GM12878 (cell line): ENCODE results near the gene RAB26. TPM values are rescaled to one million over a fixed set of nuclear protein-coding genes. Genes with fewer than 3 reads are reported as not detected.

Experiments
- ATAC-seq: fragments of 200-7000 bp; cut with Tn5 transposase; 3 replicates; pipeline ENCODE4 v1.9.1; 2020; ENCODE audit warnings: mild to moderate bottlenecking, moderate library complexity
- BruUV-seq: library from RNA; stranded (reverse); fragments of 400-500 nt; replicated peaks from 2 replicates; lab custom pipeline; 2021; lab: Mats Ljungman, UMichigan
- CTCF ChIA-PET: fragments of 300-600 bp; sonication (Branson Sonifier 250); formaldehyde crosslinking; extraction: SDS; loops from one replicate; lab custom pipeline; 2021; ENCODE audit warnings: inconsistent platforms; lab: Yijun Ruan, JAX
- POLR2A ChIA-PET: fragments of 350-600 bp; formaldehyde crosslinking; extraction: SDS; loops from one replicate; lab custom pipeline; 2021; ENCODE audit warnings: inconsistent platforms; lab: Charles Lee
- RAD21 ChIA-PET: fragments of 300-600 bp; sonication (Branson Sonifier 250); formaldehyde crosslinking; loops from one replicate; lab custom pipeline; 2023; ENCODE audit warnings: antibody characterized with exemption; ENCODE audit not compliant: unreplicated experiment; lab: Charles Lee
- SMC1A ChIA-PET: fragments of 300-600 bp; sonication (Branson Sonifier 250); formaldehyde crosslinking; loops from one replicate; lab custom pipeline; 2023; ENCODE audit not compliant: unreplicated experiment, uncharacterized antibody; lab: Charles Lee
- DNase-seq: peaks from one replicate; pipeline ENCODE4 v3.0.0-alpha.2; 2011; ENCODE audit warnings: low read depth, low spot score
- FAIRE-seq: peaks from 3 replicates; lab custom pipeline; 2011; peaks lifted over from hg19 to GRCh38; lab: Jason Lieb, UNC
- H2AFZ ChIP-seq: 2 replicates; pipeline ENCODE4 v1.6.0; 2011; ENCODE audit warnings: low read depth, low read length, control low read depth; ENCODE audit not compliant: control insufficient read depth
- H3K27ac ChIP-seq: 2 replicates; pipeline ENCODE4 v1.5.1; 2011; ENCODE audit warnings: control low read depth; ENCODE audit not compliant: control insufficient read depth, insufficient read depth
- H3K27me3 ChIP-seq, 2 experiments: replicated peaks in 1 of 2; 2 replicates each; pipeline versions ENCODE4 v1.6.0 to v1.6.1; 2011; ENCODE audit warnings: low read length in 1 of 2; ENCODE audit not compliant: control insufficient read depth in 2 of 2, insufficient read depth in 2 of 2
- H3K36me3 ChIP-seq, 2 experiments: 2 replicates each; pipeline ENCODE4 v1.5.1; 2011; ENCODE audit warnings: low read length in 1 of 2; ENCODE audit not compliant: control insufficient read depth in 2 of 2, insufficient read depth in 2 of 2
- H3K4me1 ChIP-seq: 2 replicates; pipeline ENCODE4 v1.6.1; 2011; ENCODE audit warnings: mild to moderate bottlenecking, low read length, moderate library complexity, mixed read lengths; ENCODE audit not compliant: control insufficient read depth, insufficient read depth
- H3K4me2 ChIP-seq: 2 replicates; pipeline ENCODE4 v1.6.0; 2011; ENCODE audit warnings: control low read depth; ENCODE audit not compliant: control insufficient read depth, insufficient read depth
- H3K4me3 ChIP-seq: fragments of 200-600 bp; sonication (generic); 2 replicates; pipeline ENCODE4 v1.5.1; 2016
- H3K79me2 ChIP-seq: 2 replicates; pipeline ENCODE4 v1.6.0; 2011; ENCODE audit warnings: low read length; ENCODE audit not compliant: control insufficient read depth, insufficient read depth
- H3K9ac ChIP-seq: 2 replicates; pipeline ENCODE4 v1.8.0; 2011; ENCODE audit warnings: low read length, control low read depth, mixed read lengths; ENCODE audit not compliant: control insufficient read depth, insufficient read depth
- H3K9me3 ChIP-seq: replicated peaks from 3 replicates; pipeline ENCODE4 v1.5.1; 2011; ENCODE audit warnings: mild to moderate bottlenecking, low read length; ENCODE audit not compliant: control insufficient read depth, insufficient read depth
- H4K20me1 ChIP-seq: 2 replicates; pipeline ENCODE4 v1.6.0; 2011; ENCODE audit not compliant: control insufficient read depth, insufficient read depth
- ATF3 ChIP-seq: IDR thresholded peaks from 2 replicates; pipeline ENCODE4 v1.6.1; 2011; ENCODE audit warnings: low read depth, mild to moderate bottlenecking, low read length, moderate library complexity, borderline replicate concordance; ENCODE audit errors: extremely low read depth
- CEBPZ ChIP-seq: fragments of 150-350 bp; IDR thresholded peaks from 2 replicates; pipeline ENCODE4 v1.6.1; 2016; ENCODE audit warnings: low read depth, low read length
- CTCF ChIP-seq, 3 experiments: IDR thresholded peaks in 2 of 3; conservative IDR thresholded peaks in 1 of 3; 2 replicates each; pipeline ENCODE4 v1.5.1; 2011; ENCODE audit warnings: low read depth in 3 of 3, low read length in 3 of 3, mild to moderate bottlenecking in 3 of 3, control low read depth in 2 of 3, moderate library complexity in 2 of 3, inconsistent platforms in 1 of 3, mixed read lengths in 1 of 3; ENCODE audit not compliant: control insufficient read depth in 2 of 3, insufficient read depth in 1 of 3; ENCODE audit errors: extremely low read depth in 1 of 3
- GATAD2B ChIP-seq: fragments of 450-650 bp; conservative IDR thresholded peaks from 2 replicates; pipeline ENCODE4 v1.6.1; 2017; ENCODE audit warnings: low read depth, mild to moderate bottlenecking, moderate library complexity
- KDM1A ChIP-seq: fragments of 200-600 bp; sonication (generic); IDR thresholded peaks from 2 replicates; pipeline ENCODE4 v1.6.1; 2016; ENCODE audit warnings: borderline replicate concordance
- MYC ChIP-seq: IDR thresholded peaks from 2 replicates; pipeline ENCODE4 v1.6.1; 2011; ENCODE audit warnings: mild to moderate bottlenecking, low read length, moderate library complexity, inconsistent platforms; ENCODE audit not compliant: insufficient read depth, insufficient replicate concordance, insufficient read length, severe bottlenecking
- NBN ChIP-seq: fragments of 450-650 bp; IDR thresholded peaks from 2 replicates; pipeline ENCODE4 v1.6.1; 2016
- RELA ChIP-seq: fragments of 450-650 bp; IDR thresholded peaks from 2 replicates; pipeline ENCODE4 v1.8.0; 2014; ENCODE audit warnings: borderline replicate concordance; ENCODE audit not compliant: partially characterized antibody
- SKIL ChIP-seq: fragments of 450-650 bp; IDR thresholded peaks from 2 replicates; pipeline ENCODE4 v1.6.1; 2017; ENCODE audit warnings: mild to moderate bottlenecking, low read depth, inconsistent platforms; ENCODE audit not compliant: poor library complexity, severe bottlenecking
- SMAD1 ChIP-seq: fragments of 450-650 bp; IDR thresholded peaks from 2 replicates; pipeline ENCODE4 v1.6.1; 2018; ENCODE audit warnings: mild to moderate bottlenecking, low read depth; ENCODE audit not compliant: partially characterized antibody
- STAT1 ChIP-seq: fragments of 450-650 bp; conservative IDR thresholded peaks from 2 replicates; pipeline ENCODE4 v1.6.1; 2014; ENCODE audit warnings: antibody characterized with exemption, mild to moderate bottlenecking
- ZNF384 ChIP-seq: IDR thresholded peaks from 2 replicates; pipeline ENCODE4 v1.6.1; 2012; ENCODE audit warnings: low read depth, mild to moderate bottlenecking, low read length, improper control_type of control experiment, borderline replicate concordance
- WGBS: methylation state at CpG from one replicate; pipeline ENCODE4 v1.1.6; 2016; ENCODE audit warnings: low lambda C conversion rate; ENCODE audit not compliant: insufficient replicate concordance, insufficient coverage; ENCODE audit errors: missing lambda C conversion rate; 5-methylcytosine and 5-hydroxymethylcytosine counted together
- in situ Hi-C: fragments of 300-500 bp; cut with MboI; formaldehyde crosslinking; loops from 9 replicates; pipeline ENCODE4 v1.14.3; 2018; ENCODE audit warnings: mixed read lengths
- intact Hi-C: fragments of 100-400 bp; cut with micrococcal nuclease; formaldehyde crosslinking; loops from one replicate; pipeline ENCODE4 v1.14.2; 2022; ENCODE audit not compliant: unreplicated experiment
- polyA plus RNA-seq, 11 experiments: library from polyadenylated mRNA; depleted of rRNA in 4 of 11; unstranded in 6 of 11; stranded (reverse) in 5 of 11; fragments of >200 nt; fragmentation: Nextera tagmentation in 4 of 11; fragmentation: Illumina TruSeq in 1 of 11; extraction: Ambion mirVana in 4 of 11; extraction: Trizol in 1 of 11; gene quantifications; 1 replicate in 1 of 11; 2 replicates in 10 of 11; pipeline versions ENCODE4 v1.2.1 to v1.2.3, GENCODE V29; 2011 to 2016; ENCODE audit warnings: inconsistent platforms in 2 of 11, missing spikeins in 2 of 11, low read depth in 1 of 11
- total RNA-seq, 4 experiments: library from RNA; depleted of rRNA in 3 of 4; stranded (reverse); fragments of >200 nt in 3 of 4; fragmentation: Illumina TruSeq in 1 of 4; extraction: Trizol in 1 of 4; gene quantifications; 2 replicates each; pipeline versions ENCODE4 v1.2.1 to v1.2.3, GENCODE V29; 2013 to 2021

The RAB26 gene
- total and polyA plus RNA-seq, 10 of the 15 experiments (the other 5 are each of a cell fraction or from before 2014, with no cell fraction given): 0.13 to 4.5 (median 0.33) TPM; not detected in 1

GRCh38 chr16:2155091-2155950 is 6.9 kb downstream of the RAB26 start, which contains the start of gene TRAF7:
TSS of gene TRAF7 (plus strand) at chr16:2155782. CDS start at chr16:2163921, 8,139 bp downstream.
- DNase-seq: peak; percentile 100
- Histone ChIP-seq H3K9ac (peak within 1 kb of the TSS; percentile 100), H3K4me1 (peaks cover 45% of the 10 kb centered on the region), H3K27ac (peak within 1 kb of the TSS; percentile 94), H4K20me1 (peaks cover 9% of the 10 kb centered on the region; the same call in 1 of the 2 replicates), H3K79me2 (peaks cover 75% of the 10 kb centered on the region), H3K36me3 (peaks cover 0 to 20% of the 10 kb centered on the region in 2 experiments; a peak in 2 of 4 replicates), H3K4me2 (peak within 1 kb of the TSS; percentile 89), H2AFZ (no peak within 1 kb of the TSS), H3K4me3 (peak within 1 kb of the TSS; percentile 99), H3K9me3 (no peaks in the 10 kb centered on the region), H3K27me3 (no peaks in the 10 kb centered on the region)
- FAIRE-seq: peak; percentile 99
- peak; percentile 88 for ATAC-seq
- ChIA-PET CTCF (interaction anchor here (0.7 to 2.4 kb wide), 11 partner anchors 14 to 750 kb away, joined by 3 to 24 read pairs (median 4); partner anchors contain the start of genes ECI1, NOXO1 and PKD1), POLR2A (interaction anchor here (0.6 to 2.4 kb wide), 22 partner anchors 9 to 1902 kb away, joined by 3 to 16 read pairs (median 5); partner anchors contain the start of genes ATP6V0C, ECI1, JPT2 and NTHL1), SMC1A (interaction anchor here (0.6 to 1.8 kb wide), 10 partner anchors 10 to 373 kb away, joined by 3 to 6 read pairs (median 4); partner anchors contain the start of genes ECI1, NUBP2, PGP and PKD1), RAD21 (interaction anchor here (0.8 to 2.3 kb wide), 11 partner anchors 15 to 275 kb away, joined by 3 to 14 read pairs (median 4); partner anchors contain the start of genes ECI1, MSRB1, NTHL1 and PGP)
- intact Hi-C loops: loop anchor here (5.0 kb wide), 1 partner anchor 107 kb away; no protein-coding TSS in a partner anchor
- in situ Hi-C loops: no loop called here
- 2% methylated on average over 81 of the region's 94 CpGs for WGBS
- no TSS peak for BruUV-seq
- no peak for TF ChIP-seq SKIL
- TF ChIP-seq MYC: peak; percentile 87
- TF ChIP-seq GATAD2B: peak; percentile 44
- TF ChIP-seq NBN: peak; percentile 70
- TF ChIP-seq STAT1: peak; percentile 43; the same call in 1 of the 2 replicates
- TF ChIP-seq CEBPZ: peak; percentile 67; the same call in 1 of the 2 replicates
- TF ChIP-seq SMAD1: peak; percentile 91
- no peak for TF ChIP-seq ATF3
- TF ChIP-seq CTCF (IDR thresholded peaks at IDR 0.05 in 2 of 3, conservative IDR thresholded peaks at IDR 0.05 in 1 of 3; ENCODE audit: control insufficient read depth in 2 of 3, extremely low read depth in 1 of 3, insufficient read depth in 1 of 3, low read depth in 3 of 3, low read length in 3 of 3): no peak
- no peak for TF ChIP-seq KDM1A
- peak; percentile 66 for TF ChIP-seq RELA
- no peak for TF ChIP-seq ZNF384
